DND-41 (cell line): ENCODE measurements around the gene BLVRB.

Source experiments
- EZH2 ChIP-seq: IDR thresholded peaks from 3 replicates; pipeline ENCODE4 v1.6.1; 2012; ENCODE audit warnings: borderline replicate concordance, low read depth, mild to moderate bottlenecking, moderate library complexity, low read length, inconsistent platforms; ENCODE audit not compliant: severe bottlenecking
- TF ChIP-seq, protein P1 (sequence below): IDR thresholded peaks from 2 replicates; pipeline ENCODE4 v1.5.1; 2012; ENCODE audit warnings: borderline replicate concordance, low read length, moderate library complexity, mild to moderate bottlenecking; ENCODE audit not compliant: poor library complexity, severe bottlenecking; ENCODE audit errors: extremely low read depth

DNA sequence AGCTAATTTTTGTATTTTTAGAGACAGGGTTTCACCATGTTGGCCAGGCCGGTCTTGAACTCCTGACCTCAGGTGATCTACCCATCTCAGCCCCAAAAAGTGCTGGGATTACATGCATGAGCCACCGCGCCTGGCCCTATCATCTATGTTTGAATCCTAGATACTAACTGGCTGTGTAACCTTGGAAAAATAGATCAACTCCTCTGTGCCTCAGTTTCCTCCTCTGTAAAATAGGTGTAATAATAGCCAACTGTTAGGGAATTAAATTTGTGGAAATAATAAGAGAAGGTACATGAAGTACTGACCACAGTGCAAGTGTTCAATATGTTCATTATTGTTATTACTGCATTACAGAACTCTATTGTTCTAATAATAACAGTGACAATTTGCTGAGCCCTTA, 5.6 kb upstream of the BLVRB start:
- TF ChIP-seq, protein P1, sequence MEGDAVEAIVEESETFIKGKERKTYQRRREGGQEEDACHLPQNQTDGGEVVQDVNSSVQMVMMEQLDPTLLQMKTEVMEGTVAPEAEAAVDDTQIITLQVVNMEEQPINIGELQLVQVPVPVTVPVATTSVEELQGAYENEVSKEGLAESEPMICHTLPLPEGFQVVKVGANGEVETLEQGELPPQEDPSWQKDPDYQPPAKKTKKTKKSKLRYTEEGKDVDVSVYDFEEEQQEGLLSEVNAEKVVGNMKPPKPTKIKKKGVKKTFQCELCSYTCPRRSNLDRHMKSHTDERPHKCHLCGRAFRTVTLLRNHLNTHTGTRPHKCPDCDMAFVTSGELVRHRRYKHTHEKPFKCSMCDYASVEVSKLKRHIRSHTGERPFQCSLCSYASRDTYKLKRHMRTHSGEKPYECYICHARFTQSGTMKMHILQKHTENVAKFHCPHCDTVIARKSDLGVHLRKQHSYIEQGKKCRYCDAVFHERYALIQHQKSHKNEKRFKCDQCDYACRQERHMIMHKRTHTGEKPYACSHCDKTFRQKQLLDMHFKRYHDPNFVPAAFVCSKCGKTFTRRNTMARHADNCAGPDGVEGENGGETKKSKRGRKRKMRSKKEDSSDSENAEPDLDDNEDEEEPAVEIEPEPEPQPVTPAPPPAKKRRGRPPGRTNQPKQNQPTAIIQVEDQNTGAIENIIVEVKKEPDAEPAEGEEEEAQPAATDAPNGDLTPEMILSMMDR: no peak
- TF ChIP-seq EZH2: no peak
